ENCODE data around the gene GYPA.
"Not testable (repeated sequence)": the region's sequence is repeated elsewhere in the genome, so short reads cannot be mapped to it uniquely, and the experiment has no call there.

The GYPA gene

DNA sequence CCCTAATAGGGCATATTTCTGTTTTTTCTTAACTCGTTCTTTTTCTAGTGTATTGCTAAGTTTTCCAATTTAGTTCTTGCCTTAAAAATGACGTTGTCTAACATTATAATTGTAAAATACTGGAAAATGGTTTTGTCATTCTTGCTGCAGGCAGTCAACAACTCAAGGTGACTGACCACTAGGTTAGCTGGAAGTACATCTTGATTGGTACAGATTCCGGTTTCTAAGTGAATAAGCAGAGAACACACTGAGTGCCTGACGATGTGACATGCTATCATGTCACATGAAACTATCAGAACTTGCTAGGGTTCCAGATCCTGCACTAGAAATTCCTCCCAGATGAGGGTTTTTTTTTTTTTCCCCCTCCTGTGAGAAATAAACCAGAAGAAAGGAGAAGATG is 60.4 kb downstream of the GYPA start:
- H3K9ac ChIP-seq (ENCODE audit: low read length); H3K36me3 ChIP-seq (ENCODE audit: insufficient read depth, low read length); H3K4me3 ChIP-seq (ENCODE audit: low read depth in 1 of 2, low read length in 2 of 2); H3K27ac ChIP-seq (ENCODE audit: low read depth, low read length); H3K27me3 ChIP-seq (ENCODE audit: control insufficient read depth in 1 of 2, insufficient read depth in 2 of 2, low read length in 2 of 2); H3K4me1 ChIP-seq (ENCODE audit: insufficient read depth, low read length); H3K9me3 ChIP-seq (ENCODE audit: low read length): not testable (repeated sequence)

DNA sequence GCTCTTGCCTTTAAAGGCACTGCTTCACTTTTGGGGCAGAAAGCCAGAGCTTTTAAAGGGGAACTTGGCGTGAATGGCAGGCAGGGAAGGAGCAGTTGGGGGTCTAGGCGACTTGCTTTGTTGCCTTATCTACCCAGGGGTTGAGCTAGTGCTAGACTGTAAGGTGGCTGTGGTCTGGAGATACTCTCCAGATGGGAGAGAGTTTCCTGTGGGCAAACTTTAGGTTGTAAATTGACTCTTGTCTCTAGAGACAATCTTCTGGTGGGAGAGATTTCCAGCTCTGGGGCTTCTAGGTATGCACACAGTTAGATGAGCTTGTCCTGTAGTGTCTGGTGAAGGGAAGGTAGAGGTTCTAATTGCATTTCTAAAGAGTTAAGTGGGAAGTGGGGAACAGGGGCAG is 61.8 kb downstream of the GYPA start:
- not testable (repeated sequence) for H3K27ac ChIP-seq (ENCODE audit: low read depth, low read length); H3K9me3 ChIP-seq (ENCODE audit: low read length); H3K36me3 ChIP-seq (ENCODE audit: insufficient read depth, low read length)

DNA sequence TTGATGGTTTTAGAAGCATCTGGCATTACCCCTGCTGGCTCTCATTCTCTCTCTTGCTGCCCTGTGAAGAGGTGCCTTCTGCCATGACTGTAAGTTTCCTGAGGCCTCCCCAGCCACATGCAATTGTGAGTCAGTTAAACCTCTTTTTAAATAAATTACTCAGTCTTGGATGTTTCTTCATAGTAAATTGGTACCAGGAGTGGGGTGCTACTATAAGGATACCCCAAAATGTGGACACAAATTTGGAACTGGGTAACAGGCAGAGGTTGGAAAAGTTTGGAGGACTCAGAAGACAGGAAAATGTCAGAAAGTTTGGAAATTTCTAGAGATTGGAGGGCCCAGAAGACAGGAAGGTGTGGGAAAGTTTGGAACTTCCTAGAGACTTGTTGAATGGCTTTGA is 79.0 kb downstream of the GYPA start:
- H3K27me3 ChIP-seq (ENCODE audit: control insufficient read depth in 1 of 2, insufficient read depth in 2 of 2, low read length in 2 of 2); H3K4me1 ChIP-seq (ENCODE audit: insufficient read depth, low read length); H3K36me3 ChIP-seq (ENCODE audit: insufficient read depth, low read length); H3K27ac ChIP-seq (ENCODE audit: low read depth, low read length); H3K4me3 ChIP-seq (ENCODE audit: low read depth in 1 of 2, low read length in 2 of 2); H3K9me3 ChIP-seq (ENCODE audit: low read length); H3K9ac ChIP-seq (ENCODE audit: low read length): not testable (repeated sequence)

More for the DNA sequence above, 61.8 kb downstream of the GYPA start:
- H3K4me3 ChIP-seq (ENCODE audit: low read depth in 1 of 2, low read length in 2 of 2); H3K27me3 ChIP-seq (ENCODE audit: control insufficient read depth in 1 of 2, insufficient read depth in 2 of 2, low read length in 2 of 2); H3K9ac ChIP-seq (ENCODE audit: low read length); H3K4me1 ChIP-seq (ENCODE audit: insufficient read depth, low read length): not testable (repeated sequence)

DNA sequence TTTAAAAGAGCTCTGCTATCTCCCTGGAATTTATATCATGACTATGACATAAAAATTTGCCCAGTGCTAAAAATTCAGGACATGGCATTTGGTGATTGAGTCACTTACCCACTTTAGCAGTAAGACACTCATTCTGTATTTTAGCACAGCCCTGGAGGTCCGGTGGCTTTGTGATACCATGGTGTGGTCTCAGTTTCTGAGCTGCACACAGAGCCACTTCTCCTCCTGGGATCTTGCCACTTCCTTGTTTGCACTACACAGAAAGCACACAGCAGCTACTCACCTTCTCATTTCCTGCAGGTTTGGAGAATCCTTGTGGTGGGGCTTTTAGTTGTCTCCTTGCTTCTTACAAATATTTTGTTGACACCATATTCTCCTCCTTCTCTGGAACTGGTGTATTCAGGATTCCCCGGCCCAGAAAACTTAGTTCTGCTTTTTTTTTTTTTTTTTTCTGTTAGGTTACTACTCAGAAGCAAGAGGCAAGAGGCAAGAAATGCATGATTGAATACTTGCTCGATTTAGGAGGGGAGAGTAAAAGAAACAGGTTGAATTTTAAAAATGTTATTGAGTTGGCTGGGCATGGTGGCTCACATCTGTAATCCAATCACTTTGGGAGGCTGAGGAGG is 80.2 kb downstream of the GYPA start:
- H3K27me3 ChIP-seq (ENCODE audit: control insufficient read depth in 1 of 2, insufficient read depth in 2 of 2, low read length in 2 of 2); H3K9ac ChIP-seq (ENCODE audit: low read length); H3K36me3 ChIP-seq (ENCODE audit: insufficient read depth, low read length); H3K4me1 ChIP-seq (ENCODE audit: insufficient read depth, low read length); H3K27ac ChIP-seq (ENCODE audit: low read depth, low read length); H3K4me3 ChIP-seq (ENCODE audit: low read depth in 1 of 2, low read length in 2 of 2); H3K9me3 ChIP-seq (ENCODE audit: low read length): not testable (repeated sequence)
